ENCODE data around the gene GUK1.

- TF ChIP-seq CTCF (IDR thresholded peaks at IDR 0.05; ENCODE audit: low read depth, low read length) = no peak
- no peak for TF ChIP-seq POLR2A (IDR thresholded peaks at IDR 0.05; ENCODE audit: extremely low read depth, insufficient read length)
- TF ChIP-seq MAX (IDR thresholded peaks at IDR 0.05; ENCODE audit: low read depth, low read length) = no peak
- TF ChIP-seq MYC (IDR thresholded peaks at IDR 0.05; ENCODE audit: low read depth, low read length) = no peak
These were observed 19.1 kb downstream of the GUK1 start for GRCh38 chr1:228159008-228159665.
